Endothelial cell of umbilical vein (primary cell): Measurements from ENCODE around the gene SLC5A5.

Source experiments
- POLR2AphosphoS5 ChIP-seq: IDR thresholded peaks from 2 replicates; pipeline ENCODE4 v1.6.1; 2012; ENCODE audit warnings: low read depth, mild to moderate bottlenecking, control low read depth, low read length, moderate library complexity; ENCODE audit not compliant: insufficient read depth
- TF ChIP-seq, protein P1 (sequence below), 2 donors: IDR thresholded peaks; 1 replicate in 1 of 2; 2 replicates in 1 of 2; pipeline ENCODE4 v1.5.1; 2011; ENCODE audit warnings: low read length in 2 of 2, mild to moderate bottlenecking in 2 of 2, moderate library complexity in 2 of 2, control low read depth in 1 of 2, inconsistent platforms in 1 of 2, low read depth in 1 of 2; ENCODE audit not compliant: insufficient read depth in 1 of 2; ENCODE audit errors: extremely low read depth in 1 of 2

DNA sequence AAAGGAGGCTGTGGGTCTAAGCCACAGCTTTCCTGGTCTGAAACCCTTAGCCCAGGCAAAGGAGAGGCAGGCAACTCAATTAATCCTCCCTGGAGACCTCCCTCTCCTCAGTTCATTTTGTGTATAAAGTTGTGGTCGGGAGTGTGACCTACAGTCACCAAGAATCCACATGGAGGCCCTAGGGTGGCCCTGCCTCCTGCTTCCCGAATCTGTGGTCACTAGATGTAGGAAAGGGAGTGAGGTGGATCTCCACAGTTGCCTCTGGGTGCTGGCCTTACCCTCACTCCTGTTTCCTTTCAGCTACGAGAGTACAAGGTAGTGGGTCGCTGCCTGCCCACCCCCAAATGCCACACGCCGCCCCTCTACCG lies 10.8 kb upstream of the SLC5A5 start:
- TF ChIP-seq, protein P1, sequence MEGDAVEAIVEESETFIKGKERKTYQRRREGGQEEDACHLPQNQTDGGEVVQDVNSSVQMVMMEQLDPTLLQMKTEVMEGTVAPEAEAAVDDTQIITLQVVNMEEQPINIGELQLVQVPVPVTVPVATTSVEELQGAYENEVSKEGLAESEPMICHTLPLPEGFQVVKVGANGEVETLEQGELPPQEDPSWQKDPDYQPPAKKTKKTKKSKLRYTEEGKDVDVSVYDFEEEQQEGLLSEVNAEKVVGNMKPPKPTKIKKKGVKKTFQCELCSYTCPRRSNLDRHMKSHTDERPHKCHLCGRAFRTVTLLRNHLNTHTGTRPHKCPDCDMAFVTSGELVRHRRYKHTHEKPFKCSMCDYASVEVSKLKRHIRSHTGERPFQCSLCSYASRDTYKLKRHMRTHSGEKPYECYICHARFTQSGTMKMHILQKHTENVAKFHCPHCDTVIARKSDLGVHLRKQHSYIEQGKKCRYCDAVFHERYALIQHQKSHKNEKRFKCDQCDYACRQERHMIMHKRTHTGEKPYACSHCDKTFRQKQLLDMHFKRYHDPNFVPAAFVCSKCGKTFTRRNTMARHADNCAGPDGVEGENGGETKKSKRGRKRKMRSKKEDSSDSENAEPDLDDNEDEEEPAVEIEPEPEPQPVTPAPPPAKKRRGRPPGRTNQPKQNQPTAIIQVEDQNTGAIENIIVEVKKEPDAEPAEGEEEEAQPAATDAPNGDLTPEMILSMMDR (IDR thresholded peaks at IDR 0.05; ENCODE audit: extremely low read depth in 1 of 2, insufficient read depth in 1 of 2, low read depth in 1 of 2, low read length in 2 of 2): no peak
- TF ChIP-seq POLR2AphosphoS5: no peak
